D721Med (cell line): Measurements from ENCODE around the gene FMN1.

Experiments used
- DNase-seq: peaks from one replicate; pipeline ENCODE4 v3.0.0; 2011; ENCODE audit warnings: low spot score; ENCODE audit not compliant: insufficient read length
- FAIRE-seq: peaks from 2 replicates; lab custom pipeline; 2011; peaks lifted over from hg19 to GRCh38; lab: Jason Lieb, UNC
- TF ChIP-seq, protein P1 (sequence below): IDR thresholded peaks from 2 replicates; pipeline ENCODE4 v1.5.1; 2012; ENCODE audit warnings: mild to moderate bottlenecking, control low read depth; ENCODE audit not compliant: insufficient read depth; ENCODE audit errors: missing control alignments

Gene FMN1

GRCh38 chr15:33163816-33164215 lies 30.7 kb downstream of the FMN1 start:
- TF ChIP-seq, protein P1, sequence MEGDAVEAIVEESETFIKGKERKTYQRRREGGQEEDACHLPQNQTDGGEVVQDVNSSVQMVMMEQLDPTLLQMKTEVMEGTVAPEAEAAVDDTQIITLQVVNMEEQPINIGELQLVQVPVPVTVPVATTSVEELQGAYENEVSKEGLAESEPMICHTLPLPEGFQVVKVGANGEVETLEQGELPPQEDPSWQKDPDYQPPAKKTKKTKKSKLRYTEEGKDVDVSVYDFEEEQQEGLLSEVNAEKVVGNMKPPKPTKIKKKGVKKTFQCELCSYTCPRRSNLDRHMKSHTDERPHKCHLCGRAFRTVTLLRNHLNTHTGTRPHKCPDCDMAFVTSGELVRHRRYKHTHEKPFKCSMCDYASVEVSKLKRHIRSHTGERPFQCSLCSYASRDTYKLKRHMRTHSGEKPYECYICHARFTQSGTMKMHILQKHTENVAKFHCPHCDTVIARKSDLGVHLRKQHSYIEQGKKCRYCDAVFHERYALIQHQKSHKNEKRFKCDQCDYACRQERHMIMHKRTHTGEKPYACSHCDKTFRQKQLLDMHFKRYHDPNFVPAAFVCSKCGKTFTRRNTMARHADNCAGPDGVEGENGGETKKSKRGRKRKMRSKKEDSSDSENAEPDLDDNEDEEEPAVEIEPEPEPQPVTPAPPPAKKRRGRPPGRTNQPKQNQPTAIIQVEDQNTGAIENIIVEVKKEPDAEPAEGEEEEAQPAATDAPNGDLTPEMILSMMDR, result no peak
- no peak for DNase-seq
- no peak for FAIRE-seq

GRCh38 chr15:33161209-33161608 lies 33.3 kb downstream of the FMN1 start:
- TF ChIP-seq, protein P1, result no peak
- no peak for FAIRE-seq
- DNase-seq, result no peak

DNA sequence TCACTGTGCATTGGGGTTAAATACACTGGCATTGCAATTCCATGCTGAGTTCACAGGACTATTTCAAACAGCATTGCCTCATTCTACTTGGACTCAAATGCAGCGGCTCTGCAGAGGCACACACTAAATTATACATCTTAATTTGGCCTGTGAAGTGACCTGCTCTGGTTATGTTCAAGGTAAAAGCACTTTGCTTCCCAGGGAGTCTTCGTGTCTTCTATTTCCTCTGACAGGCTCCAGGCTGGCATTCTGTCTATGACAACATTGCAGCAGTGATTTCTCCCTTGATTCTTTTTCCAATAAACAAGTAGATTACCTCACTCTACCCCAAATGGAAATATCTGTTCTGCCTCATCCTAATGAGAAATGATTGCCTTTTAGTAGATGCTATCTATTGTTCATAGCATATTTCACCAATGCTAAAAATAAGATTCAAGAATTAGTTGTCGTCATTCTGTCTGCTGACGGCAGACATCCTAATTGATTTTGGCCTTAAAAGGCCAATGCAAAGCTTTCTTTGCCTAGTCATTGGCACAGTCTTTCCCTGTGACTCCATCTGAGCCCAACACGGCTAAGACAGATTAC lies 33.8 kb downstream of the FMN1 start:
- no peak for FAIRE-seq
- DNase-seq, result no peak

GRCh38 chr15:33159726-33160453 lies 34.6 kb downstream of the FMN1 start:
- no peak for FAIRE-seq
- no peak for DNase-seq
- TF ChIP-seq, protein P1, result no peak

More for the DNA sequence above, 33.8 kb downstream of the FMN1 start:
- TF ChIP-seq, protein P1, result no peak

DNA sequence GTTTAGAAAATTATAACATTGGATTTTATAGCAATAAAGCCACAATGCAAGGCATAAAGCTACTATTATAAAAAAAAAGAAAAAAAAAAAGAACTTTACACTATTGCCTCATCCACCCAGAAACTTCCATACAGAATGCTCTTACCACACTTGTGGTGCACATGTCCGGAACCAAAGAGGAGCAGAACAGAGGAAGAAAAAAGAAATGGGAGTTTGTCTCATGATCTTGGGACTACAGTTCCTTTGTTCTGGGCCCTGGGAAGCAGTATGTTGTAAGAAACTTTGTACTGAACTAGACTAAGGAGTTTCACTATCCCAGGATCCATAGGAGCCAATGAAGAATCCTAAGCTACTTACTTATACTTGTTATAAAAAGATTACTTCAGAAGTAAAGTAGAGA lies 36.1 kb downstream of the FMN1 start:
- DNase-seq (no peak), FAIRE-seq (no peak)
- TF ChIP-seq, protein P1, result no peak

DNA sequence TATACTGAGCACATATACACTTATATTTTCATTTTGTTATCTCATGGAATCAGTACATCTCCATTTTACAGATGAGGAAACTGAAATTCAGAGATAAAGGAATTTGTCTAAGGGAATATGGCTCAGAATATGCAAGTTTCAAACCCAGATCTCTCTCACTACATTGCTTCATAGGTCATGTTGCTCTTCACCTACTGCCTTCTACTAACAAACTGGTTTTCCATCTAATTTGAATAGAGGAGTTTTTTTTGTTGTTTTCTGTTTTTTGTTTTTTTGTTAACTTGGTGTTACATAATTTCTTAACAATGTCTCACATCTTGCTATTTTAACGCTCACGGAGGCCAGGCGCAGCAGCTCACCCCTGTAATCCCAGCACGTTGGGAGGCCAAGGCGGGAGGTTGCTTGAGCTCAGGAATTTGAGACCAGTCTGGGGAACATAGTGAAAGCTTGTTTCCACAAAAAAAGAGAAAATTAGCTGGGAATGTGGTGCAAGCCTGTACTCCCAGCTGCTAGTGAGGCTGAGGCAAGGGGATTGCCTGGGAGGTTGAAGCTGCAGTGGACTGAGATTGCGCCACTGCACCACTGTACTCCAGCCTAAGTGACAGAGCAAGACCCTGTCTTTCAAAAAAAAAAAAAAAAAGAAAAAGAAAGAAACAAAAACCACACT lies 37.0 kb downstream of the FMN1 start:
- DNase-seq (no peak), FAIRE-seq (no peak)
- TF ChIP-seq, protein P1, result no peak
